MM.1S (cell line): ENCODE data around the gene SORL1-AS1.

Experiments
- DNase-seq: peaks from one replicate; pipeline ENCODE4 v3.0.0-alpha.2; 2015
- H2AFZ ChIP-seq: fragments of 300-600 bp; sonication (generic); 2 replicates; pipeline ENCODE4 v1.6.0; 2016; ENCODE audit warnings: antibody characterized with exemption, low read length
- H3F3A ChIP-seq: fragments of 300-600 bp; sonication (generic); 2 replicates; pipeline ENCODE4 v1.6.1; 2016; ENCODE audit warnings: mild to moderate bottlenecking, antibody characterized with exemption, low read length, moderate library complexity, mixed read lengths; ENCODE audit not compliant: insufficient read depth
- H3K27ac ChIP-seq: fragments of 300-600 bp; sonication (generic); 2 replicates; pipeline ENCODE4 v1.5.1; 2016; ENCODE audit warnings: mild to moderate bottlenecking, low read length
- H3K27me3 ChIP-seq: fragments of 300-600 bp; sonication (generic); replicated peaks from 2 replicates; pipeline ENCODE4 v1.6.0; 2016; ENCODE audit warnings: low read length; ENCODE audit not compliant: insufficient read depth
- H3K36me3 ChIP-seq: fragments of 300-600 bp; sonication (generic); replicated peaks from 2 replicates; pipeline ENCODE4 v1.6.1; 2016; ENCODE audit warnings: mild to moderate bottlenecking, low read length, mixed read lengths; ENCODE audit not compliant: insufficient read depth
- H3K4me1 ChIP-seq: fragments of 300-600 bp; sonication (generic); 2 replicates; pipeline ENCODE4 v1.6.1; 2016; ENCODE audit warnings: low read length, mixed read lengths
- H3K4me2 ChIP-seq: fragments of 300-600 bp; sonication (generic); 2 replicates; pipeline ENCODE4 v1.6.0; 2016; ENCODE audit warnings: low read depth, low read length
- H3K4me3 ChIP-seq: fragments of 300-600 bp; sonication (generic); 2 replicates; pipeline ENCODE4 v1.5.1; 2016; ENCODE audit warnings: low read length, mixed read lengths
- H3K79me2 ChIP-seq: fragments of 300-600 bp; sonication (generic); 2 replicates; pipeline ENCODE4 v1.6.1; 2016; ENCODE audit warnings: mixed run types, low read length, mixed read lengths
- H3K9ac ChIP-seq: fragments of 300-600 bp; sonication (generic); 2 replicates; pipeline ENCODE4 v1.6.1; 2016; ENCODE audit warnings: low read length, mixed read lengths
- H3K9me2 ChIP-seq: fragments of 300-600 bp; sonication (generic); replicated peaks from 2 replicates; pipeline ENCODE4 v1.6.1; 2016; ENCODE audit warnings: mild to moderate bottlenecking, low read length, mixed read lengths; ENCODE audit not compliant: insufficient read depth
- H3K9me3 ChIP-seq: fragments of 300-600 bp; sonication (generic); replicated peaks from 2 replicates; pipeline ENCODE4 v1.6.1; 2016; ENCODE audit warnings: mild to moderate bottlenecking, low read length, mixed read lengths; ENCODE audit not compliant: insufficient read depth
- H4K20me1 ChIP-seq: fragments of 300-600 bp; sonication (generic); 2 replicates; pipeline ENCODE4 v1.6.1; 2016; ENCODE audit warnings: mild to moderate bottlenecking, low read length, moderate library complexity, mixed read lengths; ENCODE audit not compliant: insufficient read depth
- EZH2 ChIP-seq: fragments of 300-600 bp; sonication (generic); optimal IDR thresholded peaks from 2 replicates; pipeline ENCODE3; 2017; ENCODE audit warnings: low read depth, mild to moderate bottlenecking, antibody characterized with exemption, low read length, mixed read lengths
- EZH2phosphoT487 ChIP-seq: fragments of 300-600 bp; sonication (generic); IDR thresholded peaks from 2 replicates; pipeline ENCODE4 v1.6.1; 2018; ENCODE audit warnings: antibody characterized with exemption, low read length
- TF ChIP-seq, protein P1 (sequence below): fragments of 300-600 bp; sonication (generic); IDR thresholded peaks from 2 replicates; pipeline ENCODE4 v1.5.1; 2016; ENCODE audit warnings: antibody characterized with exemption, low read length, mixed read lengths

SORL1-AS1 gene

DNA sequence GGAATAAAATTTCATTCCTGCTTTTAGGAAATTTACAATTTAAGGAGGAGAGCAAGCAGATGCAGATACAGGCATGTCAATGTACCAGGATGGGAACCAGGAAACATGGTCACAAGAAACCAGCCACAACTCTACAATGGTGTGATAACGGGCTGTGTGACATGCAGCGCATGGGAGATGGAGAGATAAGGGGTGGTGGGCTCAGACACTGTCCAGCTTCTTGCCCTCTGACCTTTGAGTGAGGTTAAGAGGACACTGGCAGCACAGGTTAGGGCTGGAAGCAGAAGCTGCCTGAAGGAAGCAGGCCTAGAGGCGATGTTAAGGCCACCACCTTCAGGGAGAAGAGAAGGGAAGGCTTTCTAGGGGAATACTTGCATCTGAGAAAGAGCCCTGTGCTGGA, 2.3 kb upstream of the SORL1-AS1 start:
- no peaks in the 10 kb centered on the region for H3K9me3 ChIP-seq
- H2AFZ ChIP-seq, result no peak overlapping the region
- no peaks in the 10 kb centered on the region for H3K9me2 ChIP-seq
- H3K4me1 ChIP-seq, result no peaks in the 10 kb centered on the region
- no peaks in the 10 kb centered on the region for H4K20me1 ChIP-seq
- TF ChIP-seq EZH2phosphoT487 (no peak), EZH2 (no peak)
- TF ChIP-seq, protein P1, sequence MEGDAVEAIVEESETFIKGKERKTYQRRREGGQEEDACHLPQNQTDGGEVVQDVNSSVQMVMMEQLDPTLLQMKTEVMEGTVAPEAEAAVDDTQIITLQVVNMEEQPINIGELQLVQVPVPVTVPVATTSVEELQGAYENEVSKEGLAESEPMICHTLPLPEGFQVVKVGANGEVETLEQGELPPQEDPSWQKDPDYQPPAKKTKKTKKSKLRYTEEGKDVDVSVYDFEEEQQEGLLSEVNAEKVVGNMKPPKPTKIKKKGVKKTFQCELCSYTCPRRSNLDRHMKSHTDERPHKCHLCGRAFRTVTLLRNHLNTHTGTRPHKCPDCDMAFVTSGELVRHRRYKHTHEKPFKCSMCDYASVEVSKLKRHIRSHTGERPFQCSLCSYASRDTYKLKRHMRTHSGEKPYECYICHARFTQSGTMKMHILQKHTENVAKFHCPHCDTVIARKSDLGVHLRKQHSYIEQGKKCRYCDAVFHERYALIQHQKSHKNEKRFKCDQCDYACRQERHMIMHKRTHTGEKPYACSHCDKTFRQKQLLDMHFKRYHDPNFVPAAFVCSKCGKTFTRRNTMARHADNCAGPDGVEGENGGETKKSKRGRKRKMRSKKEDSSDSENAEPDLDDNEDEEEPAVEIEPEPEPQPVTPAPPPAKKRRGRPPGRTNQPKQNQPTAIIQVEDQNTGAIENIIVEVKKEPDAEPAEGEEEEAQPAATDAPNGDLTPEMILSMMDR, result no peak
- H3K4me3 ChIP-seq, result no peak overlapping the region
- no peaks in the 10 kb centered on the region for H3F3A ChIP-seq
- no peak overlapping the region for H3K9ac ChIP-seq
- no peaks in the 10 kb centered on the region for H3K79me2 ChIP-seq
- H3K27ac ChIP-seq, result no peak overlapping the region
- H3K27me3 ChIP-seq, result peaks cover 14% of the 10 kb centered on the region
- no peak for DNase-seq
- no peaks in the 10 kb centered on the region for H3K36me3 ChIP-seq
- no peak overlapping the region for H3K4me2 ChIP-seq

DNA sequence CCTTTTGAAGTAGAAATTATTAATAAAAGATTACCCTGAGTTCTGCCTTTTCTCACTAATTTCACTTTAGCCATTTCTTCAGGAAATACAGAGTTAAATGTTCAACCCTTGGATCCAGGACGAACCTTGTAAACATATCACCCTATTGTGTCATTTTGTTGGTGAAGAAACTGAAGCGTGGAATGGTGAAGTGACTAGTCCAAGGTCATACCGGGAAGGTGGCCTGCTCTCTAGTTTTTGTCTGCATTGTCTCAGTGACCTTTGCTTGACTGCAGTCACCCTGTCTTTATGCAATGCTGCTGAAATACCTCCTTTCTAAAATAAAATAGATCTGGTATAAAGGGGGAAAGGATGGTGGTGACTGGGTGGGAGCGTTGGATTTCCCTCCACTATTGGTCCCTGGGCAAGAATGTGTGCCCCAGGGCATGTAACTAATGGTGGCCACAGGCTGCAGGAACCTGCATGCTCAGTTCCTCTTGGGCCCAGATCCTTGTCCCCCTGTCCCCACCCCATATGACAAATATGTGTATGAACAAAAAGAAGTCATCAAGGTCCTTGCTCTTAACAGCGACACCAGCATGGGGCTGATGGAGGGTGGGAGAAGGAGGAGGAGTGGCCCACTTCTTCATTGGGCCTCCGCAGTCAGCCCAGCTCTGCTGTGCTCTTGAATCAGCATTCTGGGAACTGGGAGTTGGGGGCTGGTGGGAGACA, 977 bp upstream of the SORL1-AS1 start:
- H3K9ac ChIP-seq, result no peak overlapping the region
- no peaks in the 10 kb centered on the region for H3K9me2 ChIP-seq
- H3K27ac ChIP-seq, result no peak overlapping the region
- no peaks in the 10 kb centered on the region for H3K4me1 ChIP-seq
- no peak for TF ChIP-seq EZH2phosphoT487
- no peak for TF ChIP-seq EZH2
- TF ChIP-seq, protein P1, result no peak
- no peaks in the 10 kb centered on the region for H4K20me1 ChIP-seq
- H3F3A ChIP-seq, result no peaks in the 10 kb centered on the region
- H3K36me3 ChIP-seq, result no peaks in the 10 kb centered on the region
- no peaks in the 10 kb centered on the region for H3K9me3 ChIP-seq
- H2AFZ ChIP-seq, result no peak overlapping the region
- no peak for DNase-seq
- H3K4me2 ChIP-seq, result no peak overlapping the region
- H3K4me3 ChIP-seq, result no peak overlapping the region
- H3K27me3 ChIP-seq, result peaks cover 14% of the 10 kb centered on the region
- H3K79me2 ChIP-seq, result no peaks in the 10 kb centered on the region

DNA sequence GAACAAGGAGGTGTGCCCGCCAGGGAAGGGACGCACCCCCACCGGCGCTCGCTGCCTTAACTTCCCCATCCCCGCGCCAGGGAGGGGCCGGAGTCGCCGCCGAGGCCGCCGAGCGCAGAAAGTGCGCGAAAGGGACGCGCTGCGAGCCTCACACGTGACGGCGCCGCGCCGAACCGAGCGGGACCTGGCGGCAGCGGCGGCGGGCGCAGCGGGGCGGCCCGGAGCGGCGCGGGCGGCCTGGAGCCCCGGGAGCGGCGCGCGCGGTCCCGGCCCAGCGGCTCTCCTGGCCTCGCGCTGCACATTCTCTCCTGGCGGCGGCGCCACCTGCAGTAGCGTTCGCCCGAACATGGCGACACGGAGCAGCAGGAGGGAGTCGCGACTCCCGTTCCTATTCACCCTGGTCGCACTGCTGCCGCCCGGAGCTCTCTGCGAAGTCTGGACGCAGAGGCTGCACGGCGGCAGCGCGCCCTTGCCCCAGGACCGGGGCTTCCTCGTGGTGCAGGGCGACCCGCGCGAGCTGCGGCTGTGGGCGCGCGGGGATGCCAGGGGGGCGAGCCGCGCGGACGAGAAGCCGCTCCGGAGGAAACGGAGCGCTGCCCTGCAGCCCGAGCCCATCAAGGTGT, 670 bp downstream of the SORL1-AS1 start, which contains the start of gene SORL1:
TSS of gene SORL1 (plus strand) at position 329 of the 623 bp plus-strand sequence. CDS start at position 347, 18 bp downstream.
- Histone ChIP-seq H2AFZ (peak within 1 kb of the TSS; percentile 86), H3K27ac (no peak within 1 kb of the TSS)

More for the DNA sequence above, 670 bp downstream of the SORL1-AS1 start, which contains the start of gene SORL1:
- H3K4me2 ChIP-seq, result peak within 1 kb of the TSS; percentile 89
- no peaks in the 10 kb centered on the region for H3K9me3 ChIP-seq
- H4K20me1 ChIP-seq, result no peaks in the 10 kb centered on the region
- DNase-seq, result peak; percentile 45
- H3K4me1 ChIP-seq, result no peaks in the 10 kb centered on the region
- H3K27me3 ChIP-seq, result peaks cover 14% of the 10 kb centered on the region
- no peaks in the 10 kb centered on the region for H3K36me3 ChIP-seq
- no peak for TF ChIP-seq EZH2phosphoT487
- TF ChIP-seq, protein P1, result peak; percentile 39
- H3K79me2 ChIP-seq, result no peaks in the 10 kb centered on the region
- H3K9me2 ChIP-seq, result no peaks in the 10 kb centered on the region
- no peak within 1 kb of the TSS; the same call in 1 of the 2 replicates for H3K9ac ChIP-seq
- H3F3A ChIP-seq, result no peaks in the 10 kb centered on the region
- peak within 1 kb of the TSS; percentile 80 for H3K4me3 ChIP-seq
